ENCODE results near the gene RRAGA. TPM values are rescaled to one million over a fixed set of nuclear protein-coding genes. Genes with fewer than 3 reads are reported as not detected.
A peak's percentile ranks its signal among the peaks of the same experiment; 100 is the strongest.
"Not testable (repeated sequence)": the region's sequence is repeated elsewhere in the genome, so short reads cannot be mapped to it uniquely, and the experiment has no call there.

RRAGA gene, protein sequence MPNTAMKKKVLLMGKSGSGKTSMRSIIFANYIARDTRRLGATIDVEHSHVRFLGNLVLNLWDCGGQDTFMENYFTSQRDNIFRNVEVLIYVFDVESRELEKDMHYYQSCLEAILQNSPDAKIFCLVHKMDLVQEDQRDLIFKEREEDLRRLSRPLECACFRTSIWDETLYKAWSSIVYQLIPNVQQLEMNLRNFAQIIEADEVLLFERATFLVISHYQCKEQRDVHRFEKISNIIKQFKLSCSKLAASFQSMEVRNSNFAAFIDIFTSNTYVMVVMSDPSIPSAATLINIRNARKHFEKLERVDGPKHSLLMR
- total RNA-seq (2014; rRNA removed; shearing (Covaris generic)): 33.0 and 44.3 TPM in 2 replicates

DNA sequence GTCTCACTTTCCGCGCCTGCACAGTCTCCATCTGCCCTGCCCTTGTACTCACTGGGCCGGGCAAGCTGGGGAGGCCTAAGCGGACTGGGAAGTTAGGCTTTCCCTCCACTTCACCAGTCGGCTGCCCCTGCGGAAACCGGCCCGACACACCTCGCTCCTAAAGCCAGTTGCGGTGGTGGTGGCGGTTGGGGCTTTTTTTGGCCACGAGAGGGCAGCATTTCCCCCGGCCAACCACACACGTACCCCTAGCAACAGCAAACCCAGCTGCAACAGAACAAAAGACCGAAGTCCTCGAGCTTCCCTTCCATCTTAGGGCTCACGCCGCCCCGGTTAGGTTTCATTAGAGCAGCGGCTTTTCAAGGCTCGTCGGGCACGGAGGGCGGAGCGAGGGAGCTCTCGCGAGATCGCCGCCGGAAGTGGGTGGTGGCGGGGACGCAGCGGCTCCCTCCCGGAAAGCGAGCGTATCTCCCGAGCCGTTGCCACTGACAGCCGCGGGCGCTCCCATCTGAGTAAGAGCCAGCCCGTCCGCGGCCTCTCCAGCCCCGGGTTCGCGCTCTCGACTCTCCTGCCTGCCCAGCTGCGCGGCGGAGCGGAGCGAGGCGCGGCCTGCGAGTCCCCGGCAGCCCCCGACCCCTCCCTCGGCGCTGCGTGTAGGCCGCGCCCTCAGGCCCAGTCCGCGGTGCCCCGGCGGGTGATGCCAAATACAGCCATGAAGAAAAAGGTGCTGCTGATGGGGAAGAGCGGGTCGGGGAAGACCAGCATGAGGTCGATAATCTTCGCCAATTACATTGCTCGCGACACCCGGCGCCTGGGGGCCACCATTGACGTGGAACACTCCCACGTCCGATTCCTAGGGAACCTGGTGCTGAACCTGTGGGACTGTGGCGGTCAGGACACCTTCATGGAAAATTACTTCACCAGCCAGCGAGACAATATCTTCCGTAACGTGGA lies at the start of gene RRAGA:
TSS of gene RRAGA (plus strand) at position 462 of the 951 bp plus-strand sequence. CDS start at position 695, 233 bp downstream.
- in situ Hi-C loops (cut with HindIII; ENCODE audit: low sequenced_read_pairs): no loop called here
- DNase-seq (ENCODE audit: low spot score): peak; percentile 91

DNA sequence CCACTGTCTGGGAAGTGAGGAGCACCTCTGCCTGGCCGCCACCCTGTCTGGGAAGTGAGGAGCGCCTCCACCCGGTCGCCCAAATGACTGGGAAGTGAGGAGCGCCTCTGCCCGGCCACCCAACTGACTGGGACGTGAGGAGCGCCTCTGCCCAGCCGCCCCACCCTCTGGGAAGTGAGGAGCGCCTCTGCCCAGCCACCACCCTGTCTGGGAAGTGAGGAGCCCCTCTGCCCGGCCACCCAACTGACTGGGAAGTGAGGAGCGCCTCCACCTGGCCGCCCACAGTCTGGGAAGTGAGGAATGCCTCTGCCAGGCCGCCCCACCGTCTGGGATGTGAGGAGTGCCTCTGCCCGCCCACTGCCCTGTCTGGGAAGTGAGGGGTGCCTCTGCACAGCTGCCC lies 49.1 kb upstream of the RRAGA start:
- no peak for DNase-seq (ENCODE audit: low spot score)
- in situ Hi-C loops (cut with HindIII; ENCODE audit: low sequenced_read_pairs): no loop called here

DNA sequence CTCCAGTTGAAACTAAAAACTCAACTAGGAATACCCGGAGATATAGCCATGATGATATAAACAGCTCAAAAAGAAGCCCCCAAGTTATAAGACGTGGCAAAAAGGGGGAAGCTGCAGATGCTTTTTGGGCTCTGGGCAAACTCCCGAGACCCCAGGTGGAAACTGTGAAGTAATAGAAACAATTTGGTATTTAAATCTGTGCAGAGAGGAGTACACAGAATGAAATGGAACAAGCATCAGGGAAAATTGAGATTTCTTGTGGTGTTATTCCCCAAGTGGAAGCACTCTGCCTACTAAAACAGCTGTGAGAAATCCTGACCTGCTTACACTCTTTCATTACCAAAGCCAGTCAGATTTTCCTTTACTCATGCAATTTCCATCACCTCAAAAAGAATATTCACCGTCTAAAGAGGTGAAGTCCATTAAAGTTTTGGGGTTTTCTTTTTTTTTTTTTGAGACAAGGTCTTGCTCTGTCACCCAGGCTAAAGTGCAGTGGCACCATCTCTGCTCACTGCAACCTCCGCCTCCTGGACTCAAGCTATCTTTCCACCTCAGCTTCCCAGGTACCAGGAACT lies 39.7 kb upstream of the RRAGA start:
- in situ Hi-C loops (cut with HindIII; ENCODE audit: low sequenced_read_pairs): no loop called here
- DNase-seq (ENCODE audit: low spot score): no peak

DNA sequence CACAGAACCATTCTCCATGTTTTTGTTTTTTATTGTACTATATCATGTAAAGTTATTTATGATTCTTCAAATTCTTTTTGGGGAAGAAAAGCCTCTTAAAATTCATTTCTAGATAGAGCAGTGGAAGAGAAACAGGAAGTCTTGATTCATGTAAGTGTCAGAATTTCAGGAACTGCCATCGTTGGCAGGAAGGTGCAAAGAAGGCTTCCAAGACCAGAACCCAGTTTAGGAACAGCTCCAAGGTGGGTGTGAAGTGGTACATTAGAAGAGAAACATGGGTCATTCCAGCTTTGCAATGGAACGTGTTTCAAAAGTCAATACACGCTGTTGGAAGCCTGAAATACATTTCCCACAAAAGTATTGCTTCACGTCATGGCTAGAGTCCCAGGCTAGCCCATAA lies 31.0 kb upstream of the RRAGA start:
- no peak for DNase-seq (ENCODE audit: low spot score)
- in situ Hi-C loops (cut with HindIII; ENCODE audit: low sequenced_read_pairs): no loop called here

DNA sequence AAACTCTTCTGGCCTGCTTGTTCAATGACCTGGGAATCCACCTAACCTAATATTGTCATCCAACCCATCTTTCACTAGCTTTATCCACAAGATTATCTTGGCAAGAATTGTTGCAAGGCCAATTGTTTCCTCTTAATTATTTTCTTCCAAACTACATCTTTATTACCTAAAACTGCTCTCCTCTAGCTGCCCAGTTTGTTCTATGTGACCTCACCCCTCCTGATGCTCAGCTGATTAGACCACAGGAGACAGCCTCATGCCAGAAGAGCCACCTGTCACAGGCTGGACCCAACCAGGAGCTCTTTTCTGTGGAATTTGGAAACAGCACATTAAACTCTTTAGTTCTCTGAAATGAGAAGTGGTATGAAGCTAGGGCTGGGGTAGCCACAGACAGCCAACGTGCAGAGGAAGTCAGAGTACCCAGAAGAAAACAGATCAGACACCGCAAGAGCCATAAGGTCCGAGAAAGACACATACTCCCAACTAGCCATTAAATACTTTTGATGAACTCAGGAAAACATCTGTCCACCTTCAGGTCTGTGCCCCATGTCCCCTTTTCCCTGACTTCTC lies 28.3 kb upstream of the RRAGA start:
- DNase-seq (ENCODE audit: low spot score): peak; percentile 75
- in situ Hi-C loops (cut with HindIII; ENCODE audit: low sequenced_read_pairs): no loop called here

DNA sequence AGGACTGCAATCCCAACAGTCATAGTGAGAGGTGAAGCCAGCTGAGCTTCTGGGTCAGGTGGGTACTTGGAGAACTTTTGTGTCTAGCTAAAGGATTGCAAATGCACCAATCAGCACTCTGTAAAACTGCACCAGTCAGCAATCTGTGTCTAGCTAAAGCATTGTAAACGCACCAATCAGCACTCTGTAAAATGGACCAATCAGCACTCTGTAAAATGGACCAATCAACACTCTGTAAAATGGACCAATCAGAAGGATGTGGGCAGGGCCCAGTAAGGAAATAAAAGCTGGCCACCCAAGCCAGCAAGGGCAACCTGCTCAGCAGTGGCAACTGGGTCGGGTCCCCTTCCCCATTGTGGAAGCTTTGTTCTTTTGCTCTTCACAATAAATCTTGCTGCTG lies 27.6 kb upstream of the RRAGA start:
- DNase-seq (ENCODE audit: low spot score); in situ Hi-C loops (cut with HindIII; ENCODE audit: low sequenced_read_pairs): not testable (repeated sequence)

DNA sequence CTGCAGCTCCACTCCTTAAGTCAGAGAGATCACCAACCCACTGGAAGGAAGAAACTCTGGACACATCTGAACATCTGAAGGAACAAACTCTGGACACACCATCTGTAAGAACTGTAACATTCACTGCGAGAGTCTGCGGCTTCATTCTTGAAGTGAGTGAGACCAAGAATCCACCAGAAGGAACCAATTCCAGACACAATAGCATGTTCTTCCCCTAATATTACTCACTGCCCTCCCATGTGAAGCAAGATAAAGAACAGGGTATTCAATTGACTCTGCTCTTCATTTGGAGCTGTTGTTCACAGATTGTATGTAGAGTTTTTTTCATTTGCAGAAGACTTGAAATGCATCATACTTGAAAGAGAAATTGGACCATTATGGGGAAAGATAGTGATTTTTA lies 27.0 kb upstream of the RRAGA start:
- in situ Hi-C loops (cut with HindIII; ENCODE audit: low sequenced_read_pairs): no loop called here
- DNase-seq (ENCODE audit: low spot score): no peak

DNA sequence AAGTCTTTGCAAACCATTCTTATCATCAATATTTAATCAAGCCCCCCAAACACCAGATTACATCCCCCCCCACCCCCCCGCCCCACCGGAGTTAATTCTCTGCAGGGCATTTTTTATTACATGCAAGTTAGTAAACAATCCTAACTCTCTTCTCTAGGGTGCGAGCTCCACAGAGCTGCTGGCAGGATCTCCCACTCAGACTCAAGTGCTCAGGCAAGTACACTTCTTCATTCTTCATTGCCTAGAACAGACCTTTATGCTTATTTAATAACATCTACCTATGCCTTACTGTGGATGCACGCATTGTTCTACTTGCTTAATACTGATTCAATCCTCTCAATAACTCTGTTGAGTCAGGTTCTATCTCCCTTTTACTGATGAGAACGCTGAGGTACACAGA lies 26.1 kb upstream of the RRAGA start:
- DNase-seq (ENCODE audit: low spot score): no peak
- in situ Hi-C loops (cut with HindIII; ENCODE audit: low sequenced_read_pairs): no loop called here

DNA sequence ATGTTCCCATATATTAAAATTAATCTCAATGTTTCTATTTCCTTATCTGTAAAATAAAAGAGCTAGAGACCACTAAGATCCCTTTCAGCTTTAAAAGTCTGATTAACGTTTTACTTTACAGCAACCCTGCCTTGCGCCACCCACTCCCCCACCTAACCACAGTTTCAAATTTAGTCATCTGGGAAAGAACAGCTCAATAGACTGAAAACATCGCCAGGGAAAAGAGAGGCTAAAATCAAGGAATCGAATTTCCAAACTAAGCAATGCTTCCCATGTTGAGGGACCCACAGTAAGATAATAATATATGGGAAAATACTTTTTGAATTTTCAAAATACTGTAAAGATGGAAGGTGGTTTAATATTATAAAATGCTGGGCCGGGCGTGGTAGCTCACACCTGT lies 22.9 kb upstream of the RRAGA start:
- DNase-seq (ENCODE audit: low spot score): no peak
- in situ Hi-C loops (cut with HindIII; ENCODE audit: low sequenced_read_pairs): no loop called here

DNA sequence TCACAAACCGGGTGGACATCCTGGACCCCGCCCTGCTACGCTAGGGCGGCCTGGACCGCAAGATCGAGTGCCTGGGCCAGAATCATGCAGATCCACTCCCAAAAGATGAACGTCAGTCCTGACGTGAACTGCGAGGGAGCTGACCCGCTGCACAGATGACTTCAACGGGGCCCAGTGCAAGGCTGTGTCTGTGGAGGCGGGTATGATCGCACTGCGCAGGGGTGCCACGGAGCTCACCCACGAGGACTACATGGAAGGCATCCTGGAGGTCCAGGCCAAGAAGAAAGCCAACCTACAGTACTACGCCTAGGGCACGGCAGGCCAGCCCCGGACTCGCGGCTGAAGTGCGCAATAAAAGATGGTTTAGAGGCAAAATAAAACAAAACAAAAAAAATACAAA lies 21.4 kb upstream of the RRAGA start:
- DNase-seq (ENCODE audit: low spot score): no peak
- in situ Hi-C loops (cut with HindIII; ENCODE audit: low sequenced_read_pairs): no loop called here

DNA sequence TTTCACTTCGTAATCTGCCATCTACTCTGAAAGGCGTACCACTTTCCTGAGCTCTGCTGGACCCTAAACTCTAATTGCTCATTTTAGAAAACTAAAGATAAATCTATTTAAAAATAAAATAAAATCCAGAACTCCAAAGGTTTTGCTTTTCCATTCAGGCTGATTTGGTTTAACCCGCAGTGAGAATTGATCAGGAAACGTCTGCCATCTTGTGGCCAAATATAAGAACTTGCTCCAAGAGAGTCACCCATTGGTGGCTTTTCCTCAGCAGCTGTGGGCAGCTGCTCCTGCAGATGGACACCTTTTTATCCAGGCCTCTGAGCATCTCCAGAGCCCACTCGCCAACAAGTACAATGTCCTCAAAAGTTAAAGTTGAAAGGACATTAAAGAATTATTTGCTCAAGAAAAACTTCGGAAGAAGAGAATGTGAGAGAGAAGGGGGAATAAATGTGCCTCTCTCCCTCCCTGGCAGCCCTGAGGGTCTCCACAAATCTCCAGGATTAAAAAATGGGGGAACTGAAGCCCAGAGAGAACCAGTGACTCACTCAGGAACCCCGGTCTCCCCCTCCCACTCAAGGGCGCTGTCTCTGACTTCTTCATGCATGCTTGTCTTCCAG lies 20.3 kb upstream of the RRAGA start:
- in situ Hi-C loops (cut with HindIII; ENCODE audit: low sequenced_read_pairs): no loop called here
- DNase-seq (ENCODE audit: low spot score): peak; percentile 73

DNA sequence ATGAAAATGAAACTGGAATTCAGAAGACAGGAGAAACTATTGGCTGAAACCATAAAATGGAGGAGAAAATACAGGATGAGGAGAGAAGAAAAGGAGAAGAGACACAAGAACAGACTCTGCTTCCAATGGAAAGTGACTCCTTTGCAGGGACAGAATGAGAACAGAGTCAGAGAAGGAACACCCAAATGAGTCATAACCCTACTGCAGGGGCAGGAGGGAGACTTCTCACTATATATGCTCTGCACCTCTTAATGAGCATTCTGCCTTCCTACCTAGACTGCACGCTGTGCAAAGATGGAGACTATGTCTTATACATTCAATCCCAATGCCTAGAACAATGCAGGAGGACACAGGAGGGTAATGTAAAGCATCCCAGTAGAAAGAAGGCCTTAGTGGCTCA lies 18.3 kb upstream of the RRAGA start:
- in situ Hi-C loops (cut with HindIII; ENCODE audit: low sequenced_read_pairs): no loop called here
- no peak for DNase-seq (ENCODE audit: low spot score)

DNA sequence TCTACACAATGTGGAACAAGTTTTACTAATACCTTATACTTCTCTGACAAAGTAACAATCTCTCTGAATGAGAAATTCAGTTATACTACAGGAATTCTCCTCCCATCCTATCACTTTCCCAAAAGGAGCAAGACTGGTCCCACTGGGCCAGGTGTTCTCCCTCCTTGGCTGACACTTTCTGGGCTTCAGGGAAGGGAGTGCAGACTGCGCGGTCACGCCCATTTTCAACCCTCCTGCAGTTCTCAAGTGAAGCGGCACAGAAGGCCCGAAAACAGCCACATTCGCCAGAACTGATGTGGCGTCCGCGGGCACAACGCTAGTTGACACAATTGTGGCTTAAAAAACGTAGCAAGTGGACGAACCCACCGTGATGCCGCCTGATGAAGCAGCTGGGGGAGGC lies 16.8 kb upstream of the RRAGA start:
- DNase-seq (ENCODE audit: low spot score): no peak
- in situ Hi-C loops (cut with HindIII; ENCODE audit: low sequenced_read_pairs): no loop called here

DNA sequence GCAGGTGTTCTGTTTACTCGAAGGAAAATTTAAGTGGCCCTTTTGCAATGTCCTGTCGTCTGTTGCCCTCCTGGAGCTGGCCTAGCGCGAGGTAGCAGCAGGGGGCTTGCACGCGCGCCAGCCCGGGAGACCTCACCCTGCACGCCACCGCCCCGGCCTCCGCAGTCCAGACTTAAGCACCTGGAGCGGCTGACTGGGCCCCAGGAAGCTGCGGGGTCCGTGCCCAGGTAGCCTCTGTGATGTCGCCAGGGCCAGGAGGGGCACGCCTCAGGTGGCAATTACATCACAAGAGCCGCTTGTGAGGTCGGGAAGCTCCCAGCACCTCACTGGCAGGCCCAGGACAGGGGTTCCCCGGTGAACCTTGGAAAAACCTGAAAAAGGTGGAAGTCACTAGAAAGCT lies 16.2 kb upstream of the RRAGA start, which contains the start of gene SAXO1:
TSS of gene SAXO1 (minus strand) at position 195 of the 400 bp plus-strand sequence. CDS start 301 bp downstream, outside the sequence.
- DNase-seq (ENCODE audit: low spot score): no peak
- in situ Hi-C loops (cut with HindIII; ENCODE audit: low sequenced_read_pairs): no loop called here

DNA sequence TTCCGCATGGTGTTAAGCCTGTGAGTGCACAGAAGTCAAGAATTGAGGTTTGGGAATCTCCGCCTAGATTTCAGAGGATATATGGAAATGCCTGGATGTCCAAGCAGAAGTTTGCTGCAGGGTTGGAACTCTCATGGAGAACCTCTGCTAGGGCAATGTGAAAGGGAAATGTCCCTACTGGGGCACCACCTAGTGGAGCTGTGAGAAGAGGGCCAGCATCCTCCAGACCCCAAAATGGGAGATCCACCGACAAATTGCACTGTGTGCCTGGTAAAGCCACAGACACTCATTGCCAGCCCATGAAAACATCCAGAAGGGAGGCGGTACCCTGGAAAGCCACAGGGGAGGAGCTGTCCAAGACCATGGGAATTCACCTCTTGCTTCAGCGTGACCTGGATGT lies 12.6 kb upstream of the RRAGA start:
- in situ Hi-C loops (cut with HindIII; ENCODE audit: low sequenced_read_pairs): no loop called here
- DNase-seq (ENCODE audit: low spot score): no peak

DNA sequence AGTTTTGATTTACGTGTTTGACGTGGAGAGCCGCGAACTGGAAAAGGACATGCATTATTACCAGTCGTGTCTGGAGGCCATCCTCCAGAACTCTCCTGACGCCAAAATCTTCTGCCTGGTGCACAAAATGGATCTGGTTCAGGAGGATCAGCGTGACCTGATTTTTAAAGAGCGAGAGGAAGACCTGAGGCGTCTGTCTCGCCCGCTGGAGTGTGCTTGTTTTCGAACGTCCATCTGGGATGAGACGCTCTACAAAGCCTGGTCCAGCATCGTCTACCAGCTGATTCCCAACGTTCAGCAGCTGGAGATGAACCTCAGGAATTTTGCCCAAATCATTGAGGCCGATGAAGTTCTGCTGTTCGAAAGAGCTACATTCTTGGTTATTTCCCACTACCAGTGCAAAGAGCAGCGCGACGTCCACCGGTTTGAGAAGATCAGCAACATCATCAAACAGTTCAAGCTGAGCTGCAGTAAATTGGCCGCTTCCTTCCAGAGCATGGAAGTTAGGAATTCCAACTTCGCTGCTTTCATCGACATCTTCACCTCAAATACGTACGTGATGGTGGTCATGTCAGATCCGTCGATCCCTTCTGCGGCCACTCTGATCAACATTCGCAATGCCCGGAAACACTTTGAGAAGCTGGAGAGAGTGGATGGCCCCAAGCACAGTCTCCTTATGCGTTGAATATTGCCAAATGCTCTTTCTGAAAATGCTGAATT lies 850 bp downstream of the RRAGA start:
- DNase-seq (ENCODE audit: low spot score): peak; percentile 80
- in situ Hi-C loops (cut with HindIII; ENCODE audit: low sequenced_read_pairs): no loop called here

DNA sequence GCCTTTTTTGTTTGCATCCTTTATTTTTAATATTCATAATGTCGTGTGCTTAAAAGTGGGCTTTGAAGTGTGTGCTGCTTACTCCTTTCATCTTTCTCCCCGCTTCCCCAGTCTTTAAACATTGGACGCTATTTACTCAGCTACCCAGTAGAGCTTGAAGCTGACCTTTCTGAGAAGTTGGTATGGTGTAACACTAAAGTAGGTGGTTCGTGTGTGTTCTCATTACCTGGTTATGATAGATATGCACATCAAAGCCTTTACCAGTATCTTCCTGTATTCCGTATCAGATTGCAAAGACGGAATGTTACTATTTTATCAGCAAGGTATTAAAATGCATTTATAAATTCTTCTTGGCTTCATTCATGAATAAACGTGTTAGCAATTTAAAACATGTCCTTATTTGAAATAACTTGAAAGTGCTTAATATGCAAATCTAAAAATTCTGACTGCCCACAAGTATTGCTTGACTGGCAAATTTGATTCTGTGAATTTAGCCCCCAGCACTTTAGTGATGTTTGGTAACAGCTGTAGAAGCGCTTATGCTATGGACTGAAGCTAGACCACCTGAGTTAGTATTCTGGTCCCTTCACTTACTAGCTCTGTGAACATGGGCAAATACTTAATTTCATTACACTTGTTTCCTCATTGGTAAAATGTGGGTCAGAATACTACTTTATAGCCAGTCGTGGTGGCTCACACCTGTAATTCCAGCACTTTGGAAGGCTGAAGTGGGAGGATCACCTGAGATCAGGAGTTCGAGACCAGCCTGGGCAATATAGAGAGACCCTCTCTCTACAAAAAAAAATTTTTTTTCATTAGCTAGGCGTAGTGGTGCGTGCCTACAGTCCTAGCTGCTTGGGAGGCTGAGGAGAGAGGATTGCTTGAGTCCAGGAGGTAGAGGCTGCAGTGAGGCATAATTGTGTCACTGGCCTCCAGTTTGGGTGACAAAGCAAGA lies 1.7 kb downstream of the RRAGA start:
- in situ Hi-C loops (cut with HindIII; ENCODE audit: low sequenced_read_pairs): no loop called here
- DNase-seq (ENCODE audit: low spot score): peak; percentile 4

DNA sequence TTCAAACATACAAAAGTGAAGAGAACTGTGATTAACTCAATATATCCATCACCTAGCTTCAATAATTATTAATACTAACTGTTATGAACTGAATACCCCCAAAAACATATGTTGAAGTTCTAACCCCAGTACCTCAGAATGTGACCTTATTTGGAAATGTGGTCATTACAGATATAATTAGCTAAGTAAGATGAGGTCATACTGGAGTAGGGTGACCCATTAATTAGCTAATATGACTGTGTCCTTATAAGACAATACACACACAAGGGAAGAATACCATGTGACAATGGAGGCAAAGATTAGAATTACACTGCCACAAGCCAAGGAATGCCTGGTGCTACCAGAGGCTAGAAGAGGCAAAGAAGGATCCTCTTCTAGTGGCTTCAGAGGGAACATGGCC lies 7.8 kb downstream of the RRAGA start:
- in situ Hi-C loops (cut with HindIII; ENCODE audit: low sequenced_read_pairs): no loop called here
- no peak for DNase-seq (ENCODE audit: low spot score)
